Stimulated activated CD8-positive, alpha-beta memory T cell treated with anti-CD3 and anti-CD28 coated beads, Interleukin-4, amount 100 ng/mL, for 1 hour (primary cell): ENCODE measurements around the gene GGT1.
"Not testable (repeated sequence)": the region's sequence is repeated elsewhere in the genome, so short reads cannot be mapped to it uniquely, and the experiment has no call there.

Source experiments
- DNase-seq, 2 donors: peaks; one replicate each; pipeline ENCODE4 v3.0.0-alpha.2; 2020; ENCODE audit warnings: low read depth in 2 of 2, low spot score in 1 of 2

Gene GGT1

DNA sequence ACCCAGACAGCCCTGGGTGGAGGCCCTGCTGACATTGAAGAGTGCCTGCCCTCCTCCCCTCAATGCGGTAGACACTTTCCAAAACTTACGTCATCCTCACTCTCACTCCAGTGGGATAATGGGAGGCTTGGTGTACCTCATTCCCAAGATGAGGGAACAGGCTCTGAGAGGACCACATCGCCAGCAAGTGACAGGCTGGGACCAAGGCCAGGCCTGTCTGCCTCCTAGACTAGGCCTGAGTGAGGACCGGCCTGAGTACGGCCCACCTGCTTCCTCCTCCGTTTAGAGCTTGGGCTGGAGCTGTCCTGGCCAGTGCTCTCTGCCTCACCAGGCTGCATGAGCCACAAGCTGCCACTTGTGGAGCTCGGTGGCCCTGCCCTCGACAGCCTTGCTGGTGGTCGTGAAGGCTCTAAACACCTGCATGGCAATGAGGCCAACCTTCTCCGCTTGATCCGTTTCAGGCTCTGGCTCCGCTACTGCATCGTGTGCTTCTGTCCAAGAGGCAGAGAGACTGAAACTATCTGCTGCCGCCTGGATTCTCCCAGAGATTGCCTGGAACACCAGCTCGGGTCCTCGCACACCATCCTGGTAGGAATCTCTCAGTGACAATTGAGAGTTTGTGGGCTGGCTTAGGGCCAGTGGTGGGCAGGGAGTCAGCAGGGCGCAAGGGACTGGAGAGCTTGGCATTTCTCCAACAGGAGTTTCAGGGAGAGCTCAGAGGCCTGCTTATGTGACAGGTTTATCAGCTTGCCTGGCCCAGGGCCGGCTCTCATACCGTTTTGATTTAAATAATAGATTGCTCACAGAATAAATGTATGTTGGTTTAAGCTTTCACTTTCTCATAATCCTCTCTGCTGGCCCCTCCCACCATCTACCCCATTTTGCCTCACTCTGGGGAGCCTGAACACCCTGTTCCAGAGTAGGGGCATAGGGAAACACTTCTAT is 19.5 kb upstream of the GGT1 start:
- no peak for DNase-seq

DNA sequence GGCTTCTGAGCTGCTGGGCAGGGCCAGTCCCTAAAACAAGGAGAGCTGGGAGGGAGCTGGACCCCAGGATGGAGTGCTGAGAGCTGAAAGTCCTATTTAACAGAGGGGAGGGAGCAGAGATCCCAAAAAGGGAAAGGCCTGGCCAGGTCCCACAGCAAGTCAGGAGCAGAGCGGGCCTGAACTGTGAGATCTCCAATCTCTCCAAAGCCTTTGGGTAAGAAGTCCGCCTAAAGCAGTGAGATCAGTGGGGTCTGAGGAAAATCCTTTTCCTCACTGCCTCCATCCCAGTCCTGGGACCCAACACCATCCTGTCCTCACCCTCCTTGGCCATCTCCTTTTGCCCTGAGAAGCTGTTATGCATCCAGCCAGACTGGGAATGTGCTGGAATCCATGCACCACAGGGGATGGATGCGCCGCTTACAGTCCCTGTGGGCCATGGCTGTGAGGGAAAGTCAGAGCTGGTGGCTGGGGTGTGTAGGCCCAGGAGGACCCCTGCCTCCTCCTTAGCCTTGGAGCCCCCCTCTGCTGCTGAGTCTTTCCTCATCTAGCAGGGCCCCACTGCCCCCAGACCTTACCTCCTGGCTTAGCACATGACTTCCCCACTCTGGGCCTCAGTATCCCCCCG is 18.7 kb upstream of the GGT1 start:
- no peak for DNase-seq

DNA sequence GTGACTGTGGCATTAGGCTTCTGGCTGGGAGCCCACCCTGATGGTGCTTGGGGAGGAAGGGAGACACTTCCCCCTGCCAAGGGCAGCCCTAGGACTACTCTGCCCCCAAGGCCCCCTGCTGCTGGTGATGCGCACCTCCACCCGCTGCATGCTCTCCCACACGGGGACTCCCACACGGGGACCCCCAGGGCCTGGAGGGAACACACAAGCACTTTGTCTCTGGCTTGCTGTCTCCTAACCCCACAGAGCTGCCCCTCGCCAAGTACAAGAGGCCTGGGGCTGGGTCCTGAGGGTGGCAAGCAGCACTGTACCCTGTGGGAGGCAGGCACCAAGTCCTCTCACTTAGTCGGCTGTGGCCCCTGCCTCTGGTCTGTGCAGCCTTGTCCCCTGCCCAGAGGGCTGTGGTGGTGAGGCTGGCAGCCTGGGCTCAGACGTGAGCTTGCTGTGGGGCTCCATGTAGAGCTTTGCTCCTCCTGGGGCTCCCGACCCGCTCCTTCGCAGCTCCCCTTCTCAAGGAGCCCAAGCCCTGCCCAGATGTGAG is 18.1 kb upstream of the GGT1 start:
- no peak for DNase-seq

DNA sequence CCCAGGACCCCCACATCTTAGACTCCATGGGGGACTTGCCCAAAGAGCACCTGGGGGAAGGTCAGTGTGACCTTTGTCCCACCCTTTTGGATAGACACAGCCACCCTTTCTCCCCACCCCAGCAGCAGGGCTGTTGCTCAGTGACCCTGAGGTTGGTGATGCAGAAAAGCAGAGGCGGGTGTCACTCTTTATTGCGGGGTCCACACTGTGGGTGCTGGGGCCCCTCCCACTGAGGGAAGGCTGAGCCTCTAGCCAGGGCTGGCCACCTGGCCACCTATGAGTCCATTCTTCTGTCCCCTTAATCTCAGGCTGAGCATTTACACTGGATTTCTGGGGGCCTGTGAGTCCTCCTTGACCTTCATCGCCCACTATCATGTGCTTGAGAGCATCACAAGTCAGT is 17.5 kb upstream of the GGT1 start:
- no peak for DNase-seq

DNA sequence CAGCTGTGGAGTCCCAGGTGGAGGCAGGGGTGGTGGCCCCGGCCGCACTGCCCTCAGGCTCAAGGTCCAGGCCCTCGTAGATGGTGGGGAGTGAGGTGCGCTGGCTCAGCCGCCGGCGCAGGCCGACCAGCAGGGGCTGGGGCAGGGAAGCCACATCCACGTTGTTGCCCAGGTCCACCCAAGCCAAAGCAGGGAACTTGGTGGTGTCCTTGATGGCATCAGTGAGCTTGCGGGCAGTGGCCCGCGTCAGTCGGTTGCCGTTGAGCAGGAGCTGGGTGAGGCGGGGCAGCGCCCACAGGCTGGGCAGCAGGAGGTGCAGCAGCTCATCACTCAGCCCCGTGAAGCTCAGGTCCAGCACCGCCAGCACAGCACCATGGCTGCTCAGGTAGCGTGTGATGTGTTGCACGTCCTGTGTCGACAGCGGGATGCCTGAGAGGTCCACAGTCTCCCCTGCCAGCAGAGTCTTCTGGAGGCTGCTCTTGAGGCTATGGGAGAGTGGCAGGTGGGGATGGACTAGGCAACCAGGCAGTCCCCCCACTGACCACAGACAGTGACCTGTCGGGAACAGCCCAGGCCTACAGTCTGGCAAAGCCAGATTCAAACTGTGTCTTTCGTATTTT is 17.0 kb upstream of the GGT1 start:
- no peak for DNase-seq

DNA sequence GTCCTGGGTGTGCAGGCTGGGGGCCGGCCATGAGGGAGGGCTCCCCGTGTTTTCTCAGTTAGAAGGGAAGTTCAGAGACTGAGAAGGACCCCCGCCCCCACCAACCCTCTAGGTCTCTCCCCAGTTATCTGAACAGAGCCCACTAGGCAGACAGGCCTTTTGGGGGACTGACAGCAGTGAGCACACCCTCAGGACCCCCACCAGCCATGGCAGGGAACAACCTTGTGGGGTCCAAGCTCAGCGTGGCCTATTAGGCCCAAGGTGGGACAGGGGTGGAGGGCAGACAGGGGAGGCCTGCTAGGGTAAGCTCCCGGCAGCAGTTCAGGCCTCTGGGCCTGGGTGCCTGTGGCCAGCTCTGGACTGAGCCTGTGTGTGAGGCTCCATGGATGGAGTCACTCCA is 15.7 kb upstream of the GGT1 start:
- DNase-seq: no peak

DNA sequence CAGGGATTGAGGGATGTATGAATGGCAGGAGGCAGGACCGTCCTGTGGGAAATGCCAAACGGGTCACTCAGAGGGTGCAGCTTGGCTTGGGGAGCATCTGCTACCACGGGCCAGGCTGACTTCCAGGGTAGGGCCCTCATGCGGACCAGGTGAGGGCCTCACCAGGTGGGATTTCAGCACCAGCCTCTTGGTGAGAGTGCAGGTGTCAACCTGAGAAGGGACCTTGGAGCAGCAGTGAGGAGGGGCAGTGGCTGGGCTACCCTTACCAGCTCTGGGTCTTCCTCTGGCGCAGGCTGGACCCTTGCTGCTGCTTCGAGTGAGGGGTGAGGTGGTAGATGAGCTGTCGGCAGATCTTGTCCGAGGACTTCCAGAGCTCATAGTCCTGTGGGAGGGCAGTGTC is 15.0 kb upstream of the GGT1 start:
- DNase-seq: no peak

DNA sequence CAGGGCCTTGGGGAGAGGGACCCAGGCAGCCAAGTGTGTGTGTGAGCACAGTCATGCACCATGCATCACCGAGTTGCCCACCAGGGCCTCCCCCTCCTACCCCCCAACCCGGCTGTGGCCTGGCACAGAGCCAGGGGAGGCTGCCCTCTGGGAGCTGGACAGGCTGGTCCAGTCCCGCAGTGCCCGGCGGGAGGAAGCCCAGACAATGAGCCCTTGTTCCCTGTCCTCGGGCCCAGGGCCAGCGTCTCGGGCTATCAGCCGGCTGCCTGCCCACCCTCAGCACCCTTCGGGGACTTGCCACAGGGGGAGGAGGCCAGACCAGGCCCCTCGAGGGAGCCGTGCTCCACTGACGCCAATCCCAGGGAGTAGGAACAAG is 14.6 kb upstream of the GGT1 start:
- no peak for DNase-seq

DNA sequence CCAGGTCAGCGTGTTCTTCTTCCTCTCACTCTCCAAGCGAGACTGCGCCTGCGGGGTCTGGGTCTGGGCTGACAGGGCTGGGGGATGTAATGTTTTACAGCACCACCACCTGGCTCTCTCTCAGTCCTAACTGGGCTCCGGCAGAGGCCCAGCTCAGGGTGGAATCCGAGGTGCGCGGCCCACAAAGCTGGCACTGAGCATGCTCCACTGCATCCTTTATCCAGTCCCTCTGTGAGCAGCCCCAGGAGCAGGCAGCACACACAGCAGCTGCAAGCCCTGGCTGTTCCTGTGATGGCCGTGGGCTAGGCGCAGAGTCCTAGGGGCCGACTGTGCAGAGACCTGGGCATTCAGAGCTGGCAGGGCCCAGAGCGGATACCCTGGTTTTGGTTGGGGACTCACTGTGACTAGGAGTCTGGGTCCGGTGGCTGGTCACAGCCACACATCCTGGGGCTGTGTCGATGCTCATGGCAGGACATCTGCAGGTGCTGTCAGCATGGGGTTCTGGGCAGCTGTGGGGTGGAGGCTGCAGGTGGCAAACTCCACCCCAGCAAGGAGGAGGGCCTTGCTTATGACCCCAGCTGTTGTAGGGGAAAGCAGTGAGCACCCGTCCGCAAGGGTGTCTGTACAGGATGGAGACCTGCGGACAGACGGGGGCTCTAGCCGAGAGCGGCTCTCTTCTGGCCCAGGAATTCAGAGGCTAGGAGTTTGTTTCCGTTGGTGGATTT is 14.1 kb upstream of the GGT1 start:
- DNase-seq: no peak

DNA sequence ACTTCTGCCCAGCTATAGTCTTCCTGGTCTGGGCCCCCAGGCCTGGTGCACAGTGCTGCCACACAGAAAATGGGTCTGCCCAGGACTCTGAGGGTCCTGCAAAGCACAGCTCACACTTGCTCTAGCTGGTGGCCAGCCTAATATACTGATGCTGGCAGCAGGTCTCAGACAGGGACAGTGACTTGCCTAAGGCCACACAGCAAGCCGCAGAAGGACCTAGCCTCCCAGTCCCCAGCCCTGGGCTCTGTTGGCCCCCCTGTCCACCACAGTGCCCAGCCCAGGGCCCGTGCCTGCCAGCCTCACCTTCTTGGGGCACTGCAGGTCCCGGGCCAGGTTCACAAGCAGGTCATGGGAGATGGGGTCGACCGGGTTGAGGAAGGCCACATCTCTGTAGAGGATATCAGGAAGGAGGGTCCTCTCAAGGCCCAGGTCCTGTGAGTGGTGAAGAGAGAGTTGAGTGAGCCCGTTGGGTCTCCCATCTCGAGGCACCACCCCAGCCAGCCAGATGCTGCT is 13.4 kb upstream of the GGT1 start:
- DNase-seq: no peak

DNA sequence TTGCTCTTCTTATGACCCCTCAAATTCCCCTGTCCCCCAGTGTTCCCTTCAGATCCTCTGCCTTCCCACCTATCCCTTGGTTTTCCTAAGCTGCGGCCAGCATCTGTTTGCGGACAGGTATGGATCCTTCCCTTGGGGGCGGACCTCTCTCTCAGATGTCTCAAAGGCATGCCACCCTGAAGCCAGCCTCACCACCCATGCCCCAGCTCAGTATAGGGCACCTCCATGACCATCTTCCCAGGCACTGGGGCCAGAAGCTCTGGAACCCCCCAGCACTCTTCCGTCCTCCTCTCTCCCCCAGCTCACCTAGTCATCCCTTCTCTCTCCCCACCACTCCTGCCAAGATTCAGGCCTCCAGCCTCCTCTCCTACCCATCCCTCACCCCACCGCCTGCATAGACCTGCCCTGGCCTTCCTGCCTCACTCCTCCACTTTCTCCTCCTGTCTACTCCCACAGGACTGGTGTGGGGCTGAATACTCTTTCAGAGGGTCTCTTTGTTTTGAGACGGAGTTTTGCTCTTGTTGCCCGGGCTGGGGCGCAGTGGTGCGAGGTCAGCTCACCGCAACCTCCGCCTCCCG is 12.3 kb upstream of the GGT1 start:
- no peak for DNase-seq

DNA sequence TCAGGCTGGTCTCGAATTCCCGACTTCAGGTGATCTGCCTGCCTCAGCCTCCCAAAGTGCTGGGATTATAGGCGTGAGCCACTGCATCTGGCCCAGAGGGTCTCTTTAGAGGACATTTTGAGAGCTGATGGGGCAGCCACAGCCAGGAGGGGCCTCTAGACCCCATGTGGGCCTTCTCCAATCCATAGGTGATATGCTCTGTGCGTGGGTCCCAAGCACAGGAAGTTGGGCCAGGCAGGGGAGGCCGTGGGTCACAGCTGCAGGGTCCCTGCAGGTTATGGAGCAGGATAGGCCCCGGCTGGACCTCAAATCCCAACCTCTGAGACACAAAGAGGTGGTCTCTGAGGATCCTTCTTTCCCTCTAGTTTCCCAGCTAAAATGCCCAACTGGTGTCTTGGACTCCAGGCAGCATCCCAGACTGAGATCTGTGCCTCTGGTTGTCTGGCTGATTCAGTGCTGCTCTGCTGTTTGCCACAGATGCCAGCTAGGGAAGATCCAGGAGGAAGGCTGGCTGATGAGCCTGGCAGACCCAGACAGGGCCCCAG is 11.6 kb upstream of the GGT1 start:
- no peak for DNase-seq

DNA sequence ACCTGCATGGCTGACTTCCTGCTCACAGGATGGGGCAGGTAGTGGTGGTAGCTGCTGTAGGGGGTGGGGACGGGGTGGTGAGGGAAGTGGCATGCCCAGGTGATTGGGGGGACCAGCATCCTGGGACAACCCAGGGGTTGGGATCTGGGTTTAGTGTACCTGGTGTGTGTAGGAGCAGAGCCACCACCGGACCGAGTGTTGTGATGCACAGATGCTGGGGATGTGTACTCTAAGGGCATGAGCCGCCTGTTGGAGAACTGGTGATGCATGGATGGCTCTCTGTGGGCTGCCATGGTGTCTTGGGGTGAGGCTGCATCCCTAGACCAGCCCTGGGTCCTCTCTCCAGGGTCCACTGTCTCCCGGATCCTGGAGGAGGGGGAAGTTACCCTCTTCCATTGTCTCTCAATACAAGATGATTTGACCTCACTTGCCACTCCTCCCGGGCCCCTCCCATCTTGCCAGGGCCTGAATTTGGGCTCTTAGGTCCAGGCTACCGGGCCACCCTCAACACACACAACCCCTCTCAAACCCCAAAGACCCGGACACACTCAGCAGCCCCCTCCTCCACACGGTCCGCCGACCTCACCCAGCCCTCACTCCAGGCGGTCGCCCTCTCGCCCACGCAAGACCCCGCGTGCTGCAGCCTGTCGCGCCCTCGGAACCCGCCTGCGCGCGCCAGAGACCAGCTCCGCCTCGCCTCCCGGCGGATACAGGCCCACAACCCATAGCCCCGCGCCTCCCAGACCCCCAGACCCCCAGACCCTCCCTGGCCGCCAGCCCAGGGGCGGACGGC is 10.7 kb upstream of the GGT1 start:
- DNase-seq: no peak

DNA sequence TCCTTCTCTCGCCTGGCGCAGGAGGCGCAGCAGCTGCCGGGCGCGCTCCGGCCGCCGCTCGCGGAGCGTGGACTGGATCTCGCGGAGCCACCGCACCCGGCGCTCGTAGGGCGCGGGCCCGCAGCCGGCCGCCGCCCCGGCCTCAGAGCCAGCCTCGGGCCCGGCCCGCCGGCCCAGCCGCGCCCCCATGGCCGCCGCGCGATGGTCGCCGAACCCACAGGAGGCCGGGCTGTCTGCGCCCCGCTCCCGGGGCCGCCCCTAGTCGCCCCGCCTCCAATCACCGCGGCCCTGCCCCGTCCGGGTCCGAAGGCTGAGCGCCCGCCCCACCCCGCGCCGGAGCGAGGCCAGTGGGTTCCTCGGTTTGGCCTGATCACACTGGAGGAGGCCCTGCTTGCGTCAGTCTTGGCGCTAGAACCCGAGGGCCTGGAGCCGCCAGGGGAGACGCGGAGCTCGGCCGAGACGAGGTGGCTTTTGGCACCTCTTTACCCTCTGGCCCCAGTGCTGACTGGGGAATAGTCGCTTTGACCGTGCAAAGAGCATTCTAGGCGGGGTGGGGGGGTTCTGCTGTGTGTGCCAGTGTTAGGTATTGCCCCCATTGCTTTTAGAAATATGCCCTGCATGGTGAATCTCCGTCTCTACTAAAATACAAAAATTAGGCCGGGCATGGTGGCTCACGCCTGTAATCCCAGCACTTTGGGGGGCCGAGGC is 10.0 kb upstream of the GGT1 start, which contains the start of gene LRRC75B:
LRRC75B (minus strand) TSS at position 223 of the 708 bp plus-strand sequence; CDS start at position 189, 34 bp downstream.
- no peak for DNase-seq

DNA sequence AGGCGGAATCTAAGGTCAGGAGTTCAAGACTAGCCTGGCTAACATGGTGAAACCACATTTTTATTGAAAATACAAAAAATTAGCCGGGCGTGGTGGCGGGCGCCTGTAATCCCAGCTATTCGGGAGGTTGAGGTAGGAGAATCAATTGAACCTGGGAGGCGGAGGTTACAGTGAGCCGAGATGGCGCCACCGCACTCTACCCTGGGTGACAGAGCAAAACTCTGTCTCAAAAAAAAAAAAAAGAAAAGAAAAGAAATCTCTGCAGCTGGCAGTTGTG is 9.5 kb upstream of the GGT1 start:
- DNase-seq: not testable (repeated sequence)

DNA sequence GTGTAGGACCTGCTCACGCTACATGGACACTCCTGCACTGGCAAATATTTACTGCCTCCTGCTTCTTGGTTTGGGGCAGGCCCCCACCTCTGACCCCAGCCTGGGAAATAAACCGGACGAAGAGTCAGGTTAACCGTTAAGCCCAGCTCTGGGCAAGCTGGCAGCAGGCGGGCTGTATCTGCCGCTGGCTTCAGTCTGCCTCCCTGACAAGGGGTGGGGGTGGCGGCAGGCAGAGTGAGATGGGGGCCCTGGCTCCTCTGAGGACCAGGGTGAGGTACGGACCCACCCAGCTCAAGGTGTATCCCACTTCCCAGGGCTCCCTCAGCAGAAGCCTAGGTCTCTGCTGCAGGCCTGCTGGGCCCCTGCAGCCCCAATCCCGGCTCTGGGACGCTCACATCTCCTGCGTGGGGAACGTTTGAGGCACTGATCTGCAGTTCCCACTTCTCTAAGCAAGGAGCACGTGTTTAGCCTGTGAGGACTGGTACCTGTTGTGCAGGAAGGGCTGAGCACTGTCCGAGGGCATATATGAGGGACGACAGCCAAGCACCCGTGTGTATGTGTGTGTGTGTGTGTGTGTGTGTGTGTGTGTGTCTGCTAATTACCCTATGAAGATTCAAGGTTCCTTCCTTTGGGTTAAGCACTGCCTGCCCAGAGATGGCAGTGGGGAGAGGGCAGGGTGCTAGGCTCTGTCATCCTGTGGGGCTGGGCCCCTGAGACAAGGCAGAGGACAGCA is 9.0 kb upstream of the GGT1 start:
- DNase-seq: no peak

DNA sequence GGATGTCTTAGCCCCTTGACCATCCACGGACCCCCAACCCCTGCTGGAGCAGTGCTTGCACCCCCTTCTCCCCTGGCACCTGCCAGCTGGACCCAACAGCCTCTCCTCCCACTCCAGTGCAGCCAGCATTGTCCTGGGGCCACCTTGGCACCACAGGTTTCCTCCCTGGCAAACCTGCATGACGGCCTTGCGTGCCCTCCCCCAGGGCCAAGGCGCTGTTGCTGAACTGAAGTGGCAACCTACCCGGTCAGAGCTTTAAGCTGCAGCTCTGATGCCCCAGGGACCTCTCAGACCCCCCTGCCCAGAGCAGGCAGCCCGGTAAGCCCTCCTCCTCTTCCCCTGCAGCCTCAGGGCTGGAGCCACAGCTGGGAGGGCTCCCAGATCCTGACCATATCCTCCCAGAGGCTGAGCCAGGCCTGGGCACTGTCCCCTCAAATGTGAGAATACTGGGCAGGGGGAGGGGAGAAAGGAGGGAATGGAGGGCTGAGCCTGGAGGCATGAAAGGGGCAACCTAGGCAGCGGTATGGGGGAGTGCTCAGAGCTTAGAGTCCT is 8.3 kb upstream of the GGT1 start:
- no peak for DNase-seq

DNA sequence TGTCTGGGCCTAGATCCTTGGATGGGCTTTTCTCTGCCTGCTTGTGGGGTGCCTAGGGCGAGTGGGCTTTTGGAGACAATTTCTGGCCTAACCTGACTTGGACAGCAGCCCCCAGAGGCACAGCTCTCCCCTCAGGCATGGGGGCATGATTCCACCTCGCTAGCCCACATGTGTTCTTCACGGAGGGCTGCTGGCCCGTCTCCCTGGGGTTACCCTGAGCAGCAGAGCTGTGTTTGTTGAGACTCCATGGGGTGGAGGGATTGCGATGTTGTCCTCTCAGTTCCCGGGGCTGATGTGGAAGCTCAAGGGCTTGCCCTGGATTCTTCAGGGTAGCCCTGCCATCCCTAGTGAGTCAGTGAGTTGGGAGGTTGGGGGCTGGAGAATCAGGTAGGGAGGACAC is 7.8 kb upstream of the GGT1 start:
- no peak for DNase-seq
